Retinal pigment epithelial cell (primary cell): ENCODE measurements around the gene RAB35.

Experiments
- DNase-seq: peaks from one replicate; pipeline ENCODE4 v3.0.0-alpha.2; 2010; ENCODE audit warnings: low read depth
- H3K4me3 ChIP-seq: 2 replicates; pipeline ENCODE4 v1.5.1; 2011; ENCODE audit warnings: mild to moderate bottlenecking, low read length, control low read depth, moderate library complexity
- TF ChIP-seq, protein P1 (sequence below): conservative IDR thresholded peaks from 2 replicates; pipeline ENCODE4 v1.5.1; 2011; ENCODE audit warnings: low read depth, low read length, control low read depth, inconsistent platforms

RAB35 gene

DNA sequence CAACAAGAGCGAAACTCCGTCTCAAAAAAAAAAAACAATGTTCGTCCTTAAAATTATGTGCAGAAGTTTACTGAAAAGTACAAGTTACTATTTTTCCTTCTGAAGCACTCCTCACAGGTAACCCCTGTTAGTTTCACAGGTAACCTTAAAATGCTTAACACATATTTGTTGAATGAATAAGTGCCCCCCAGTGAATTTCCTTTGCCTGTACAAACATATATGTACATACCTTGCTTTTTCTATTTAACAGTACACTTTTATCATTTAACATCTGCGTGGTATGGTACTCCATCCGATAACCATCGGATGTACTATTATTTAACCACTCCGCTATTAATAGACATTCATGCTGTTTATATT is 1.4 kb upstream of the RAB35 start:
- H3K4me3 ChIP-seq: peak overlapping the region; percentile 84
- no peak for DNase-seq
- TF ChIP-seq, protein P1, sequence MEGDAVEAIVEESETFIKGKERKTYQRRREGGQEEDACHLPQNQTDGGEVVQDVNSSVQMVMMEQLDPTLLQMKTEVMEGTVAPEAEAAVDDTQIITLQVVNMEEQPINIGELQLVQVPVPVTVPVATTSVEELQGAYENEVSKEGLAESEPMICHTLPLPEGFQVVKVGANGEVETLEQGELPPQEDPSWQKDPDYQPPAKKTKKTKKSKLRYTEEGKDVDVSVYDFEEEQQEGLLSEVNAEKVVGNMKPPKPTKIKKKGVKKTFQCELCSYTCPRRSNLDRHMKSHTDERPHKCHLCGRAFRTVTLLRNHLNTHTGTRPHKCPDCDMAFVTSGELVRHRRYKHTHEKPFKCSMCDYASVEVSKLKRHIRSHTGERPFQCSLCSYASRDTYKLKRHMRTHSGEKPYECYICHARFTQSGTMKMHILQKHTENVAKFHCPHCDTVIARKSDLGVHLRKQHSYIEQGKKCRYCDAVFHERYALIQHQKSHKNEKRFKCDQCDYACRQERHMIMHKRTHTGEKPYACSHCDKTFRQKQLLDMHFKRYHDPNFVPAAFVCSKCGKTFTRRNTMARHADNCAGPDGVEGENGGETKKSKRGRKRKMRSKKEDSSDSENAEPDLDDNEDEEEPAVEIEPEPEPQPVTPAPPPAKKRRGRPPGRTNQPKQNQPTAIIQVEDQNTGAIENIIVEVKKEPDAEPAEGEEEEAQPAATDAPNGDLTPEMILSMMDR: no peak

DNA sequence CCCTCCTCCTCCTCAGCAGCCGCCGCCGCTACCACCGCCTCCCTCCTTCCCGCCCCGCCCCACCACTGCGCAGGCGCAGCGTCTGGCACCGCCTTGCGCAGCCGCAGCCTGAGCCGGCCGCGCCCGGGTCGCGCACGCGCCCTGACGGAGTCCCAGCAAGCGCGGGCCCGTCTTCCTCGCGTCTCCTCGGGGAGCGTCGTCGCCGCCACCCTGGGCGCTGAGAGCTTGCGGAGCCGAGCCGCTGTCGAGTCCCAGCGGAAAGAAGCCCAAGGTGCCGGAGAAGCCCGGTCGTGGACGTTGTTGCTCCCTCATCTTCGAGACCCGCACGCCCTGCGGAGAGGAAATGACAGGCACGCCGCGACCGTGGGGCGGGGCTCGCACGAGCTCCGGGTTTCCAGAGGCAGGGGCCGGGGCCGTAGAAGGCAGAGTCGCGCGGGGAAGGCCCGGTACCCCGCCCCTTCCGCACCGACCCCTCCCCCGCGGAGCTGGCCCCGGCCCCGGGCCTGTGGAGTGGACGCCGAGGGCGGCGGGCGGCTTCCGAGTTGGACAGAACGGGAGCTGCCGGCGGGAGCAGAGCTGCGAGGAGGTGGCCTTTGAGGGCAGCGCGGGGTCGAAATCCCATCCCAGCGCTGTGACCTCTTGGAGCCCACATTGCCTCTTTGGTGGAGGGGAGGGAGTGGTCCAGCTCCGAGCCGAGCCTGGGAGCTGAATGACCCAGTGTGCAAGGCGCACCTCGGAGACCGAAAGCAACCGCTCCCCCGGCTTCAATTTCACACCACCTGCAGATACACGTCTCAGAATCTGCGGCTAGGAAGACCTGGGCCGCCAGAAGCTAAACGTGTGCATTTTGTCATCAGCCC is 469 bp upstream of the RAB35 start:
- TF ChIP-seq, protein P1: no peak
- DNase-seq: peak; percentile 50
- H3K4me3 ChIP-seq: peak overlapping the region; percentile 84

DNA sequence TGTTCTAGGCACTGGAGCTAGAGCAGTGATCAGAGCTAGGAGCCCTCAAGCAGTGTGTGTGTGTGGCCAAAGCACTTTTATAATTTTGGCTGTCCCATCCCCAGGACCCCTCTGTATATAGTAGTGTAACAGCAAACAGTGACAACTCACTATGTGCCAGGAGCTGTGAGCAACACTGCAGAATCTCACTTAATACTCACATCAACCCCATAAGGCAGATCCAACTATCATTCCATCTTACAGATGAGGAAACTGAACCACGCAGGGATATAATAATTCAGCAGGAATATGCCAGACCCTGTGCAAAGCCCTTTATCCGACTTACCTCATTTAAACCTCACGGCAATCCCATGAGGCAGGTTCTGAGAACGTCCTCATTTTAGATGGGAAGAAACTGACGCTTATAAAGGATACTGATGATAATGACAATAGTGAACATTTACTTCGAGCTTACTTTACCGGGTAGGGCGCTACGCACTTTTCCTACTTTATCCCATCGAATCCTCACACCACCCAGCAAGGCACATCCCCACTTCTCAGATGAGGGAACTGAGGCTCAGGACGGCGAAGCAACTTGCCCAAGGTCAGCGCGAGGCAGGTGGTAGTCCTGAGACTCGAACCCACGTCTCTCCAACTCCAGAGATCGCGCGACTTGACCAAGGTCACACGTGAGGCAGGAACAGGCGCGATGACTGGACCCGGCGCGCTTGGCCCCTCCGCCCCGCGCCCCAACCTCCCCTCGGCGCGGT is 687 bp downstream of the RAB35 start:
- peak overlapping the region; percentile 70 for H3K4me3 ChIP-seq
- TF ChIP-seq, protein P1: no peak
- no peak for DNase-seq

DNA sequence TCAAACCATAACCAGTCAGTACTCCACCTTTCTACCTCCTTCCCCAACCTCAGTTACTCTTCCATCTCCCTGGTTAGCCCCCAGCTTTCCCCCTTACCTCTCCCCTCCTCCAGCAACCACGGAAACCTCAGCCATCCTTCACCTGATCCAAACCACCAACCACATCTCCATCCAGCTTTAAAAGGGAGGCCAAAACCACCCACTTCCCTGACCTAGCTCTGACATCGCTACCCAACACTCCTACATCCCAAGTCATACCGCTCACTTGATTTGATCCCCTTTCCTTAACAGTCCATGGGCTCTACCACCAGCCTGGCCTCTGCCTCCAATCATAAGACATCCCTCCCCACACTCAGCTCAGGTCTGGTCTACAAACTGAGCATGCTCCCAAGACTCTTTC is 1.5 kb downstream of the RAB35 start:
- peak overlapping the region; percentile 70 for H3K4me3 ChIP-seq
- no peak for DNase-seq
- TF ChIP-seq, protein P1: no peak

DNA sequence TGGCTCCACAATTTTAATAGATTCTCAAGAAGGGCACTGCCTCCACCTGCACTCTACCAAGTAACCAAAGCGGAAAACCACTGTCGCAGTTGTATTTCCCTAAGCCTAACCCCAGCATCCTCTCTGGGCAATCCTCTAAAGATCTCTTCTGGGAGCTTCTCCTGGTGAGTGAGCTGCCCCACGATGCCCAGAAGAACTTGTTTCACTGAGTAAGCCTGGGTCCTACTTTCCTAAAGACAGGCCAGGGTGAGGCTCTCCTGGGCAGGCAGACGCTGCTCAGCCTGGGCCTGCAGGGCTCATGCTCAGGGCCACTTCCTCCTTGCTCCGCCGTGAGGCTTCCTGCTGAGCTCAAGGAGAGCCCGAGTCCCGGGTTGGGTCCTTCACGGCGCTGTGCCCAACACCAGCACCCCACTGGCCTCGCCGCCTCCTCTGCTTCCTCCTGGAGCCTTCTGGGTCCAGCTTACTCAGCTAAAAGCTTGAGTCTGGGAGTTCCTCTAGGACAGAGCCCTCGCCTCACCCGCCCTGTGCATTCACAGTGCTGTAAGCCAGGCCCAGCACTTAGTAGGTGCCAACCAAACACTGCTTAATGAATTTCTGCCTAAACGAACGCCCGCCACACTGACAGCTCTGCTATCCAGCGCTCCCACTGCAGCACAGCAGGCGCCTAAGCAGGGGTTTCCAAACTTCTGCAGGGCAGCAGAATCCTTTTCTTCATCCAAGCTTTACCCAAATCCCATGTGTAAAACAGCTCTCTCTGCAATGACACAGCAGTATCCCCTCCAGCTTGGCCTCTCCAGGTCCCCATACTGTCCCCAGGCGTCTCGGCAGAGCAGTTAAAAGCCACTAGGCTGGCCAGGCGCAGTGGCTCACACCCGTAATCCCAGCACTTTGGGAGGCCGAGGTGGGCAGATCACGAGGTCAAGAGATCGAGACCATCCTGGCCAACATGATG is 5.7 kb downstream of the RAB35 start:
- TF ChIP-seq, protein P1: no peak
- H3K4me3 ChIP-seq: no peak overlapping the region
- no peak for DNase-seq

DNA sequence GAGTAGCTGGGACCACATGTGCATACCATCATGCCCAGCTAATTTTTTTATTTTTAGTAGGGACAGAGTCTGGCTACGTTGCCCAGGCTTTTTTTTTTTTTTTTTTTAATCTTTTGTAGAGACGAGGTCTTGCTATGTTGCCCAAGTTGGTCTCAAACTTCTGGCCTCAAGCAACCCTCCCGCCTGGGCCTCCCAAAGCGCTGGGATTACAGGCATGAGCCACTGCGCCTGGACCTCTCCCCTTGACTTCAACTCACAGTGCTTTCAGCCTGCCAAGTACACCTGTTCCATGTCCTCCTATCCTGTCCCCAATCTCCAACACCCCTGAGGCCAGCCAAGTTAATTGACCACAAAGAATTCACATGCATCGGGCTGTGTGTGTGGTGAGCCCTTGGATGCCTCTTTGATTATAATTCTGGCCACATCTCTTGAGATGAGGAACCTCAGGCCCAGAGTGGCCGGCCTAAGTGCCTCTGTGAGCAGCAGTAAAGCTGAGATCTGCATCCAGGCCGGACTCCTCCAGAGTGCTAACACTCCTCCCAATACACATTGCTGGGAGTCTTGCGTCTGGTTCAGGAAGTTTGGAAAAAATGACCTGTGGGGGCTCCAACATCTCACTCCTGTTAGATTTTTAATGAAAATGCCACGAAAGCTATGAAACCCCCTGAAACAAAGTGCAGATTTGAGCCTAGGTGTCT is 6.8 kb downstream of the RAB35 start:
- TF ChIP-seq, protein P1: no peak
- no peak overlapping the region for H3K4me3 ChIP-seq

More for the DNA sequence above, 6.8 kb downstream of the RAB35 start:
- DNase-seq: no peak
